Stimulated activated CD4-positive, alpha-beta T cell treated with anti-CD3 and anti-CD28 coated beads, TNF-alpha, amount 100 ng/mL, for 1 hour (primary cell): Measurements from ENCODE around the gene TIMP3.
"Not testable (repeated sequence)": the region's sequence is repeated elsewhere in the genome, so short reads cannot be mapped to it uniquely, and the experiment has no call there.

Source experiments
- DNase-seq, 3 donors: peaks; one replicate each; pipeline ENCODE4 v3.0.0-alpha.2; 2020; ENCODE audit warnings: low read depth in 3 of 3, low spot score in 1 of 3

The TIMP3 gene

GRCh38 chr22:32801537-32802236, at the start of gene TIMP3:
TSS of gene TIMP3 (plus strand) at chr22:32801705. CDS start at chr22:32802002, 297 bp downstream.
- no peak for DNase-seq

GRCh38 chr22:32752326-32752725, 49.2 kb upstream of the TIMP3 start:
- DNase-seq, result no peak

GRCh38 chr22:32752816-32753520, 48.5 kb upstream of the TIMP3 start:
- DNase-seq, result no peak

GRCh38 chr22:32753591-32753990, 47.9 kb upstream of the TIMP3 start:
- DNase-seq, result no peak

GRCh38 chr22:32754413-32755041, 47.0 kb upstream of the TIMP3 start:
- no peak for DNase-seq

GRCh38 chr22:32757086-32757762, 44.3 kb upstream of the TIMP3 start:
- DNase-seq, result not testable (repeated sequence)

GRCh38 chr22:32758866-32759385, 42.6 kb upstream of the TIMP3 start:
- DNase-seq, result no peak

GRCh38 chr22:32760396-32760795, 41.1 kb upstream of the TIMP3 start:
- no peak for DNase-seq

- no peak for DNase-seq
These were observed 40.7 kb upstream of the TIMP3 start for GRCh38 chr22:32760815-32761214.

- no peak for DNase-seq
These were observed 40.1 kb upstream of the TIMP3 start for GRCh38 chr22:32761251-32761903.

GRCh38 chr22:32764330-32765131, 37.0 kb upstream of the TIMP3 start:
- DNase-seq, result no peak

GRCh38 chr22:32765132-32765618, 36.3 kb upstream of the TIMP3 start:
- no peak for DNase-seq

GRCh38 chr22:32771756-32772155, 29.7 kb upstream of the TIMP3 start:
- DNase-seq, result no peak

- DNase-seq, result no peak
These were observed 25.5 kb upstream of the TIMP3 start for GRCh38 chr22:32775957-32776356.

- DNase-seq, result no peak
These were observed 25.1 kb upstream of the TIMP3 start for GRCh38 chr22:32776397-32776796.

GRCh38 chr22:32776802-32777201, 24.7 kb upstream of the TIMP3 start:
- no peak for DNase-seq

- DNase-seq, result no peak
These were observed 23.5 kb upstream of the TIMP3 start for GRCh38 chr22:32777987-32778386.

- DNase-seq, result no peak
These were observed 20.7 kb upstream of the TIMP3 start for GRCh38 chr22:32780726-32781310.

- no peak for DNase-seq
These were observed 19.8 kb upstream of the TIMP3 start for GRCh38 chr22:32781695-32782094.
